Measurements from ENCODE around the gene PRKD3.

DNA sequence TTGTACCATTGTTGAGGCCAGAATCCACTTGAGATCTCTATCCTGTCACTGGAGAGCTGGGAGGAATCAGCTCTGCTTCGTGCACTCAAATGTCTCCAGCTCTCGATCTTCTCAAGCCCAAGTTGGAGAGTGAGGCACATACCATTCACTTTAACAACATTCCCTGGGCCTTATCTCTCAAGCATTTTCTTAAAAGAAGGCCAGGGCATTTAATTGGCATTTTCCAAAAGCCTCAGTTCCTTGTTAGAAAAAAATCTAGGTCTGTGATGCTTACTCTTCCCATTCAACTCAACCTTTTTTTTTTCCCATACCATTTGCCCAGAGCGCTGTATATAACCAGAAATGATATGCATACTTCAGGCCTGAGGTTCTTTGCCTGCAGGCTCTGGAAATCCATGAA, 29.9 kb upstream of the PRKD3 start:
- TF ChIP-seq, protein P1, sequence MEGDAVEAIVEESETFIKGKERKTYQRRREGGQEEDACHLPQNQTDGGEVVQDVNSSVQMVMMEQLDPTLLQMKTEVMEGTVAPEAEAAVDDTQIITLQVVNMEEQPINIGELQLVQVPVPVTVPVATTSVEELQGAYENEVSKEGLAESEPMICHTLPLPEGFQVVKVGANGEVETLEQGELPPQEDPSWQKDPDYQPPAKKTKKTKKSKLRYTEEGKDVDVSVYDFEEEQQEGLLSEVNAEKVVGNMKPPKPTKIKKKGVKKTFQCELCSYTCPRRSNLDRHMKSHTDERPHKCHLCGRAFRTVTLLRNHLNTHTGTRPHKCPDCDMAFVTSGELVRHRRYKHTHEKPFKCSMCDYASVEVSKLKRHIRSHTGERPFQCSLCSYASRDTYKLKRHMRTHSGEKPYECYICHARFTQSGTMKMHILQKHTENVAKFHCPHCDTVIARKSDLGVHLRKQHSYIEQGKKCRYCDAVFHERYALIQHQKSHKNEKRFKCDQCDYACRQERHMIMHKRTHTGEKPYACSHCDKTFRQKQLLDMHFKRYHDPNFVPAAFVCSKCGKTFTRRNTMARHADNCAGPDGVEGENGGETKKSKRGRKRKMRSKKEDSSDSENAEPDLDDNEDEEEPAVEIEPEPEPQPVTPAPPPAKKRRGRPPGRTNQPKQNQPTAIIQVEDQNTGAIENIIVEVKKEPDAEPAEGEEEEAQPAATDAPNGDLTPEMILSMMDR (IDR thresholded peaks at IDR 0.05; ENCODE audit: extremely low read depth in 1 of 2, insufficient read depth in 1 of 2, low read depth in 1 of 2, low read length in 2 of 2): no peak
- TF ChIP-seq POLR2A (IDR thresholded peaks at IDR 0.05; ENCODE audit: low read depth, low read length): no peak
- no peak for TF ChIP-seq POLR2AphosphoS5 (IDR thresholded peaks at IDR 0.05; ENCODE audit: insufficient read depth, low read depth, low read length)
- TF ChIP-seq EZH2 (IDR thresholded peaks at IDR 0.05; ENCODE audit: borderline replicate concordance, low read depth, low read length, severe bottlenecking): no peak
- no peak for TF ChIP-seq GATA2 (IDR thresholded peaks at IDR 0.05; ENCODE audit: insufficient read depth, insufficient read length, low read depth, low read length)
- TF ChIP-seq, protein P2, sequence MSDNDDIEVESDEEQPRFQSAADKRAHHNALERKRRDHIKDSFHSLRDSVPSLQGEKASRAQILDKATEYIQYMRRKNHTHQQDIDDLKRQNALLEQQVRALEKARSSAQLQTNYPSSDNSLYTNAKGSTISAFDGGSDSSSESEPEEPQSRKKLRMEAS (IDR thresholded peaks at IDR 0.05; ENCODE audit: insufficient read depth, insufficient read length): no peak
